Subcutaneous abdominal adipose tissue (tissue), 5 donors: Measurements from ENCODE around the gene GNG7.
A peak's percentile ranks its signal among the peaks of the same experiment; 100 is the strongest.
"Not testable (repeated sequence)": the region's sequence is repeated elsewhere in the genome, so short reads cannot be mapped to it uniquely, and the experiment has no call there.

Experiments
- H3K27ac ChIP-seq: one replicate; pipeline ENCODE4 v1.7.0; 2013; ENCODE audit warnings: low read depth, mild to moderate bottlenecking, inconsistent platforms, low read length, moderate library complexity
- H3K27me3 ChIP-seq, 5 donors: one replicate each; pipeline ENCODE4 v1.7.0; 2013; ENCODE audit warnings: low read length in 5 of 5, inconsistent platforms in 1 of 5; ENCODE audit not compliant: control insufficient read depth in 5 of 5, insufficient read depth in 4 of 5
- H3K36me3 ChIP-seq, 5 donors: one replicate each; pipeline ENCODE4 v1.7.0; 2013; ENCODE audit warnings: low read length in 5 of 5; ENCODE audit not compliant: control insufficient read depth in 5 of 5, insufficient read depth in 5 of 5
- H3K4me1 ChIP-seq, 5 donors: one replicate each; pipeline ENCODE4 v1.7.0; 2013; ENCODE audit warnings: low read length in 5 of 5, mild to moderate bottlenecking in 3 of 5, moderate library complexity in 1 of 5; ENCODE audit not compliant: control insufficient read depth in 5 of 5, insufficient read depth in 5 of 5
- H3K4me3 ChIP-seq, 5 donors: one replicate each; pipeline ENCODE4 v1.7.0; 2013; ENCODE audit warnings: low read length in 5 of 5, low read depth in 1 of 5
- H3K9ac ChIP-seq, 5 donors: one replicate each; pipeline ENCODE4 v1.7.0; 2013; ENCODE audit warnings: low read length in 5 of 5, mild to moderate bottlenecking in 4 of 5, moderate library complexity in 3 of 5
- H3K9me3 ChIP-seq, 5 donors: one replicate each; pipeline ENCODE4 v1.7.0; 2013; ENCODE audit warnings: low read length in 5 of 5; ENCODE audit not compliant: control insufficient read depth in 5 of 5
- donor health status: healthy.
- donor health status: healthy.
- donor health status: healthy.
- donor health status: healthy.
- donor health status: healthy.

The GNG7 gene

DNA sequence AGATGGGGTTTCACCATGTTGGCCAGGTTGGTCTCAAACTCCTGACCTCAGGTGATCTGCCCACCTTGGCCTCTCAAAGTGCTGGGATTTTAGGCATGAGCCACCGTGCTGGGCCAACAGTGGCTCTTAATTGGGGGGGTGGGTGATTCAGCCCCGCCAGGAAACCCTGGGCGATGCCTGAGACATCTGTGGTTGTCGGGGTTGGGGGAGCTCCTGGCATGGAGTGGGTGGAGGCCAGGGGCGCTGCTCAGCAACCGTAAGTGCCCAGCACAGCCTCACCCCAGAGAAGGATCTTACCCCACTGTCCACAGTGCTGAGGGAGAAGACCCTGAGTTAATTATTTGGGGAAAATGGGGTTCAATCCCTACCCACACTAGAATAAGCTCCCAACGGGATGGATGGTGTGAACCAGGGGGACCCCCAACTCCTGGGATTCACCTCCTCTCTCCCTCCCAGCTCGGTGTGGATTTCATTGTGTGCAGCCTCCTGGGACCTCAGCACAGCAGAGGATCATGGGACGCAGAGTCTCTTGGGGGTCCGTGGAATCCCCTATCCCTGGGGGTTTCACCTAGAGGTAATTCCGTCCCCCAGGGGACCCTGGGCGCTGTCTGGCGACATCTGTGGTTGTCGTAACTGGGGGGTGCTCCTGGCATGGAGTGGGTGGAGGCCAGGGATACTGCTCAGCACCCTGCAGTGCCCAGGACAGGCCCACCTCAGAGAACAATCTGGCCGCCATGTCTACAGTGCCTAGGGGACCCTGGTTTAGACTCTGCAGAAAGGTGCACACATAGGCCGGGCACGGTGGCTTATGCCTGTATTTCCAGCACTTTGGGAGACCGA is 157.7 kb downstream of the GNG7 start:
- no peaks in the 10 kb centered on the region for H3K36me3 ChIP-seq
- peak overlapping the region; percentile 83 for H3K27ac ChIP-seq
- no peak overlapping the region for H3K9ac ChIP-seq
- H3K4me3 ChIP-seq, result no peak overlapping the region
- peaks cover 10 to 84% (median 63%) of the 10 kb centered on the region in 5 donors for H3K4me1 ChIP-seq
- H3K9me3 ChIP-seq, result no peaks in the 10 kb centered on the region
- no peaks in the 10 kb centered on the region for H3K27me3 ChIP-seq

DNA sequence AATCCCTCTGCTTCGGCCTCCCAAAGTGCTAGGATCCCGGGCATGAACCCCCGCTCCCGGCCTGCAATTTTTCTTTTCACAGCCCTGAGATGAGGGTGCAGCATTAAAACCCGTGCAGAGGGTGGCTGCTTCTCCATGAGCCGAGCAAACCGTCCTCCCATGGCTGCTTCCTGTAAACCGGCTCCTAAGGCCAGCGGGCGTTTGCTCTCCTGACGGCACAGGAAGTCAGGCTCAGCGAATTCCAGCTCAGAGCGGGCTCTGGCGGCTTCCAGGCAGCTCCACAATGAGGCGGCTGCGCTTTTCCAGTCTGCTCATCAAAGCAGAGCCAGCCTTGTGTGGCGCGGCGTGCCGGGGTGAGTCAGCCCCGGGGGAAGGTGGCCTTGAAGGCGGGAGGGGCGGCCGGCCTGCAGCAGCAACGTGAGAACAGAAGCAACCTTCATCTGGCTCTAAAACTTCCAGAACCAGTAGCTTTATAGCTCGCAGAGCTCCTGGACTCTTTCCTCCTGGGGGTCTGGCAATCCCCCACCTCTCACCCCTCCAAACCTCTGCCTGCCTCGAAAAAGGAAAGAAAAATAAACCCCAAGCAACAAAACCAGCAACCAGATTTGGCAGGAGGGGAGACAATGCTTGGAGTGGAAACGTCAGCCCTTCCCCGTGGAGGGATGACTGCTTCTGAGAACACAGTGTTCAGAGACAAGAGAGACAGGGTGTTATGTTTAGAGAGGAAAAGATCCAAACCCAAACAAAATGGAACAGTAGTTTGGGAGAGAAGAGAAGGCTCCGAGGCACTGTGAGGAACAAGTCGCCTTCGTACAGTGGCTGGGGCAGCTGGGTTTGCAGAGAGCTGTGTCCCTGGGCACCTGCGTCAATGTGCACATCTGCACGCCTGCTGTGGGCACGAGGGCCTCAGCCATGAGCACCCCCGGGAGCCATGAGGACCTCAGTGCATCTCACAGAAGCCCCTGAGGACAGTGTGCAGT is 158.7 kb downstream of the GNG7 start:
- H3K4me1 ChIP-seq, result peaks cover 10 to 74% (median 53%) of the 10 kb centered on the region in 5 donors
- H3K36me3 ChIP-seq, result no peaks in the 10 kb centered on the region
- no peaks in the 10 kb centered on the region for H3K27me3 ChIP-seq
- H3K9me3 ChIP-seq, result no peaks in the 10 kb centered on the region
- peak overlapping the region; percentile 83 for H3K27ac ChIP-seq
- H3K9ac ChIP-seq, result peak overlapping the region in 4 of 5 donors; percentile 41 to 71 (median 56)
- peak overlapping the region; percentile 8 to 50 (median 41) for H3K4me3 ChIP-seq

DNA sequence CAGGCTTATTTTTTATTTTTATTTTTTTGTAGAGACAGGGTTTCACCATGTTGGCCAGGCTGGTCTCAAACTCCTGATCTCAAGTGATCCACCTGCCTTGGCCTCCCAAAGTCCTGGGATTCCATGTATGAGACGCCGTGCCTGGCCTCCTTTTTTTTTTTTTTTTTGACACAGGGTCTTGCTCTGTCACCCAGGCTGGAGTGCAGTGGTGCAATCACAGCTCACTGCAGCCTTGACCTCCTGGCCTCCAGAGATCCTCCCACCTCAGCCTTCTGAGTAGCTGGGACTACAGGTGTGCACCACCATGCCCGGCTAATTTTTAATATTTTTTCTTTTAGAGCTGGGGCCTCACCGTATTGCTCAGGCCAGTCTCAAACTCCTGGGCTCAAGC is 159.4 kb downstream of the GNG7 start:
- H3K4me1 ChIP-seq, result peaks cover 10 to 71% (median 53%) of the 10 kb centered on the region in 5 donors
- peak overlapping the region; percentile 83 for H3K27ac ChIP-seq
- H3K4me3 ChIP-seq, result peak overlapping the region; percentile 8 to 45 (median 35)
- not testable (repeated sequence) for H3K27me3 ChIP-seq, H3K9me3 ChIP-seq, H3K36me3 ChIP-seq
- H3K9ac ChIP-seq, result peak overlapping the region in 3 of 5 donors; percentile 45 to 52 (median 51)

DNA sequence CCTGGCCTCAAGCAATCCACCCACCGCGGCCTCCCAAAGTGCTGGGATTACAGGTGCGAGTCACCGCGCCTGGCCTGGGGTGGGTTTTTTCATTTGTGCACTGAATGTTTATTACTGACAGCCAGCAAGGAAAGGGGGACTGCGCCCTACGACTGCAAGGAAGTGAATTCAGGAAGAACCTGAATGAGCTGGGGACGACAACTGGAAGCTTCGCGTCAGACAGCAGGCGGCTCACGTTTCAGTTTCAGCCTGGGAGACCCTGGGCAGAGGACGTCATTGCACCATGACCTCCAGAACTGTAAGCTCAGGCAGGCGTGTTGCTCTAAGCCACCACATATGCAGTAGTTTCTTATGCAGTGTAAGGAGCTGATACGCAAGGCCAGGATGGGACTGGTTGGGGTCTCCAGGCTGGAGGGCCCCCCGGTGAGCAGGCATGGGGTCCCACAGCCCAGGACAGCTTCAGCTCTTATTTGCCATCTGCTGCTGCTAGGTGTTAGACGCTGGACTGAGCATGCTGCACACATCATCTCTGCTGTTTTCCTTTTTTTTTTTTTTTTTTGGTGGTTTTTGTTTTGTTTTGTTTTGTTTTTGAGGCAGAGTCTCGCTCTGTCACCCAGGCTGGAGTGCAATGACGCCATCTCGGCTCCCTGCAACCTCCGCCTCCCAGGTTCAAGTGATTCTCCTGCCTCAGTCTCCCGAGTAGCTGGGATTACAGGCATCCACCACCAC is 160.0 kb downstream of the GNG7 start:
- Histone ChIP-seq H3K36me3 (no peaks in the 10 kb centered on the region), H3K9me3 (no peaks in the 10 kb centered on the region), H3K27ac (no peak overlapping the region), H3K9ac (peak overlapping the region in 1 of 5 donors; percentile 26), H3K27me3 (no peaks in the 10 kb centered on the region), H3K4me3 (peak overlapping the region in 2 of 5 donors; percentile 5 to 35), H3K4me1 (peaks cover 10 to 67% (median 53%) of the 10 kb centered on the region in 5 donors)

DNA sequence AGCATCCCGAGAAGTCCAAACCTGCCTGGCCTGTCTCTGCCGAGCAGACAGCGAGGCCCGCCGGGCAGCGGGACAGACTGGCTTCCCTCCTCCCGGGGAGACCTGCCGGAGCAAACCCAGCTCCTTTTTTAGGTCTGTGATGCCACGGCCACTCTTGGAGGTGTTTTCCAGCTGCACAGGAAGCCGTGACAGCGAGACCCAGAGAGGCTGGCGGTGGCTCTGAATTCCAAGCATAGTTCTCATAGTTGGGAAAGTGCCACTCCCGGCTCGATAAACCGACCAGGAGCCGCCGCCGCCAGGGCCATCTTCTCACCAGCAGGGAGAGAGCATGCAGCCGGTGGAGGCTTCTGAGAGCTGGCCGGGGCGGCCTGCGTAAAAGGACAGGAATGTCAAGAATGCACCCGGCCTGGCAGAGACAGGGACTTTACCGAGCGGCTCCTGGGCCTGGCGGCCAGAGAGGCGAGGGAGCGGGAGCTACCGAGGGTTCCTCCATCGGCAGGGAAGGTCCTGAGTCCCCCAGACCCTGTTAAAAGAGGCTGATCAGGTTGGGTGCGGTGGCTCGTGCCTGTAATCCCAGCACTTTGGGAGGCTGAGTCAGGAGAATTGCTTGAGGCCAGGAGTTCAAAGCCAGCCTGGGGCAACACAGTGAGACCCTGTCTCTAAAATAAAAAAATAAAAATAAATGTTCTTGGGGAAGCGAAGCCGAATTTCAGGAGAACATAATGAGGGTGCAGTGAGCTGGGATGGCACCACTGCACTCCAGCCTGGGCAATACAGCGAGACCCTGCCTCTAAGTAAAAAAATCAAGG is 161.6 kb downstream of the GNG7 start:
- Histone ChIP-seq H3K36me3 (no peaks in the 10 kb centered on the region), H3K4me3 (peak overlapping the region in 3 of 5 donors; percentile 14 to 39 (median 26)), H3K27me3 (no peaks in the 10 kb centered on the region), H3K4me1 (peaks cover 10 to 53% (median 44%) of the 10 kb centered on the region in 5 donors), H3K9ac (peak overlapping the region in 2 of 5 donors; percentile 52 to 56), H3K27ac (peak overlapping the region; percentile 67), H3K9me3 (no peaks in the 10 kb centered on the region)

- H3K9ac ChIP-seq, result no peak overlapping the region
- H3K4me3 ChIP-seq, result peak overlapping the region in 3 of 5 donors; percentile 14 to 39 (median 26)
- no peaks in the 10 kb centered on the region for H3K9me3 ChIP-seq
- H3K4me1 ChIP-seq, result peaks cover 10 to 50% (median 43%) of the 10 kb centered on the region in 5 donors
- H3K27me3 ChIP-seq, result no peaks in the 10 kb centered on the region
- H3K27ac ChIP-seq, result peak overlapping the region; percentile 67
- H3K36me3 ChIP-seq, result no peaks in the 10 kb centered on the region
Observed at GRCh38 chr19:2540251-2540645, 162.2 kb downstream of the GNG7 start.

DNA sequence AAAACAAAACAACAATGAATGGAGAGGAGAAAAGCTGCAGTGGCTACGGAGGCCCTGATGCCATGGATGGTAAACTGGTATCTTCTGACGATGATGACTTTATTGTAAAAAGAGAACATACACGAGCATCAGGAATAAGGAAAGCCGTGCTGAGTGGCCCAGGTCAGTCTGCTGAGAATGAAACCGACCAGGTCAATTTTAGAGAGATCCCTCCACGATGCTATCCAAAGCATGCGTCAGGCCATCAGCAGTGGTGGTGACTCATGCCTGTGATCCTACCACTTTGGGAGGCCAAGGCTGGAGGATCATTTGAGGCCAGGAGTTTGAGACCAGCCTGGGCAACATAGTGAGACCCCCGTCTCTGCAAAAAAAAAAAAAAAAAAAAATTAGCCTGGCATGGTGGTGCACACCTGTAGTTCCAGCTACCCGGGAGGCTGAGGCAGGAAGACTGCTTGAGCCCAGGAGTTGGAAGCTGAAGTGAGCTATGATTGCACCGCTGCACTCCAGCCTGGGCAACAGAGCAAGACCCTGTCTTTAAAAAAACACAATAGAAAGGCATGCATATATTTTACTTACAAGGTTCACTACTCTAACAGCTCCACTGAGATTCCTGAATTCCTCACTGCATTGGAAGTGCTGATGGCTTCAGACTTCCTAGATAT is 164.3 kb downstream of the GNG7 start:
- Histone ChIP-seq H3K9me3 (peaks cover 0 to 6% (median 0%) of the 10 kb centered on the region in 5 donors), H3K36me3 (no peaks in the 10 kb centered on the region), H3K4me3 (no peak overlapping the region), H3K27ac (no peak overlapping the region), H3K27me3 (no peaks in the 10 kb centered on the region), H3K9ac (no peak overlapping the region), H3K4me1 (peaks cover 3 to 35% (median 29%) of the 10 kb centered on the region in 5 donors)

DNA sequence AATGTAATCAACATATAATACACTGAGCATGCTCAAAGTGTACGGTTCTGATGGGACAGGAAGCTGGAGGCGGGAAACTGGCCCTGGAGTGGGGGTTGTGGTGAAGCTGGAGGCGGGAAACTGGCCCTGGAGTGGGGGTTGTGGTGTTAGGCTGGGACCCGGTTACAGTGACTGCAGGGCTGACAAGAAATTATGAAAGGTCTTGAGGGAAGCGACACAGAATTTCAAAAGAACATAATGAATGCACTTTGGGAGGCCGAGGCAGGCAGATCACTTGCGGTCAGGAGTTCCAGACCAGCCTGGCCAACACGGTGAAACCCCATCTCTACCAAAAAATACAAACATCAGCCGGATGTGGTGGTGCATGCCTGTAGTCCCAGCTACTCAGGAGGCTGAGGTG is 164.9 kb downstream of the GNG7 start:
- H3K27ac ChIP-seq, H3K36me3 ChIP-seq: not testable (repeated sequence)

More for the DNA sequence above, 164.9 kb downstream of the GNG7 start:
- H3K9ac ChIP-seq, H3K27me3 ChIP-seq, H3K4me3 ChIP-seq, H3K9me3 ChIP-seq: not testable (repeated sequence)
- H3K4me1 ChIP-seq, result peaks cover 3 to 29% (median 22%) of the 10 kb centered on the region in 5 donors
